ENCODE results near the gene PTPRT.

DNA sequence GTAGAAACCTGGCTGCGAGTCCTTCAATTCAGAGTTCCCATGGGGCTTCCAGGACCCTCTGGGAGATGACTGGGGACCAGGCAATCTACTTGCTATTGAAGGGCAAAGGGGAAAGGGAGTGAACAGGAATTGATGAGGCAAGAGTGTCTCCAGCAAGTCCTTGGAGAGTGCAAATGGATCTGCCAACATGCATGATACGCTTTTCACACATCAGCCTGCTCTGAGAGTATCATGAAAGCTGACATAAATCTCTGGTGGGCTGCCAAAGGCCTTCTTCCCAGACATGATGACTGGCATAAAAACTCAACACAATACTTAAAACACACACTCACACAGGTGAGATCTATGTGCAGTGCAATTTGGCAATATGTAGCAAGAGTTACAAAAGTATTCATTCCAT lies 759.1 kb downstream of the PTPRT start:
- TF ChIP-seq, protein P1, sequence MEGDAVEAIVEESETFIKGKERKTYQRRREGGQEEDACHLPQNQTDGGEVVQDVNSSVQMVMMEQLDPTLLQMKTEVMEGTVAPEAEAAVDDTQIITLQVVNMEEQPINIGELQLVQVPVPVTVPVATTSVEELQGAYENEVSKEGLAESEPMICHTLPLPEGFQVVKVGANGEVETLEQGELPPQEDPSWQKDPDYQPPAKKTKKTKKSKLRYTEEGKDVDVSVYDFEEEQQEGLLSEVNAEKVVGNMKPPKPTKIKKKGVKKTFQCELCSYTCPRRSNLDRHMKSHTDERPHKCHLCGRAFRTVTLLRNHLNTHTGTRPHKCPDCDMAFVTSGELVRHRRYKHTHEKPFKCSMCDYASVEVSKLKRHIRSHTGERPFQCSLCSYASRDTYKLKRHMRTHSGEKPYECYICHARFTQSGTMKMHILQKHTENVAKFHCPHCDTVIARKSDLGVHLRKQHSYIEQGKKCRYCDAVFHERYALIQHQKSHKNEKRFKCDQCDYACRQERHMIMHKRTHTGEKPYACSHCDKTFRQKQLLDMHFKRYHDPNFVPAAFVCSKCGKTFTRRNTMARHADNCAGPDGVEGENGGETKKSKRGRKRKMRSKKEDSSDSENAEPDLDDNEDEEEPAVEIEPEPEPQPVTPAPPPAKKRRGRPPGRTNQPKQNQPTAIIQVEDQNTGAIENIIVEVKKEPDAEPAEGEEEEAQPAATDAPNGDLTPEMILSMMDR (IDR thresholded peaks at IDR 0.05) = no peak
- no peak for TF ChIP-seq POLR2A (IDR thresholded peaks at IDR 0.05)

Data from uterus (tissue), 2 donors.